ENCODE data around the gene ERF.

ERF gene

GRCh38 chr19:42239544-42240220 is 15.2 kb downstream of the ERF start:
- DNase-seq: no peak

DNA sequence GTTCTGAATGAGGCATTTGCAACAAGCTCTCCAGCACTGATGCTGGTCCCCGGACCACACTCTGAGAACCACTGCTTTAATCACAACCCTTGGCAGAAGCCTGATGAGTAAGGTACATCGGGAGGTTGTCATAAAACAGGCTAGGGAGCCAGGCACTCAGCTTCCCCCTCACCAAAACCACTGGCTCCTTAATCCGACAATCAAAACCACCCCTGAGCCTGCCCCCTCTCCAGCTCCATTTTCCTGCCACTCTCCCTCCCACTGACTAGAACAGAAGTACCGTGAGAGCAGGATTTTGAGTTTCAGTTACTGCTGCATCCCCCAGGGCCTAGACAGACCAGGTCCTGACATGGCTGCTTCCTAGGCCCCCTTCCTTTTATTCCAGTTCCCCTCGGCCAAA is 19.7 kb downstream of the ERF start:
- DNase-seq: no peak

DNA sequence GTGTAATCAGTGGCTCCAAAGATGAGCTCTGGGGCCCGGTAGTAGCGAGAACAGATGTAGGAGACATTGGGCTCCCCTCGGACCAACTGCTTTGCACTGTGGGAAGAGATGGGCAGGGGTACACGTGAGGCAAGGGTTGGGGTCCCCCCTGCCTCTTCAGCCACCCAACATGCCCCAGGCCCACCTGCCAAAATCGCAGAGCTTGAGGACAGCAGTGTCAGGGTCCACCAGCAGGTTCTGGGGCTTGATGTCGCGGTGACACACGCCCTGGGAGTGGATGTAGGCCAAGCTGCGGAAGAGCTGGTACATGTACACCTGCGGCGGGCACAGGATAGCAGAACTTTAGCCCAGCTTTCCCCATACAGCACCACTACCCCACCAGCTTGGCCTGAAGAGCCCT is 20.6 kb downstream of the ERF start:
- no peak for DNase-seq

- DNase-seq: no peak
These were observed 21.1 kb downstream of the ERF start for GRCh38 chr19:42233678-42234292.

DNA sequence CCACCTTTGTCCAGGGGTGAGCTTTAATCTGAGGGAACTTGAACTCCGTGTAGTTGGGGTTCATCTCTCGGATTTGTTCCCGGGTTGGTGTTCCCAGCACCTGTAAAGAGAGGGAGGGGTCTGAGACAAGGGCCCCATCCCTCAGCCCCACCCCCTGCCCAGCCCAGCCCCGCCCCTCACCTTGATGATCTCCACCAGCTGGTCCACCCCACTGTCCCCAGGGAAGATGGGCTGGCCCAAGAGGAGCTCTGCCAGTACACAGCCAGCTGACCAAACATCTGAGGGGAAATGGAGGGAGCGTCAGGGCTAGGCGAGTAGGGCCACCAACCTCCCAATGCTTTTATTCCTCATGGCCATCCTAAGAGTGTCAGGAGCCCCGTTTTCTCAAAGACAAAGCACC is 21.8 kb downstream of the ERF start:
- DNase-seq: no peak

- DNase-seq: no peak
These were observed 22.5 kb downstream of the ERF start for GRCh38 chr19:42232435-42232834.

- no peak for DNase-seq
These were observed 24.4 kb downstream of the ERF start for GRCh38 chr19:42230571-42230970.

DNA sequence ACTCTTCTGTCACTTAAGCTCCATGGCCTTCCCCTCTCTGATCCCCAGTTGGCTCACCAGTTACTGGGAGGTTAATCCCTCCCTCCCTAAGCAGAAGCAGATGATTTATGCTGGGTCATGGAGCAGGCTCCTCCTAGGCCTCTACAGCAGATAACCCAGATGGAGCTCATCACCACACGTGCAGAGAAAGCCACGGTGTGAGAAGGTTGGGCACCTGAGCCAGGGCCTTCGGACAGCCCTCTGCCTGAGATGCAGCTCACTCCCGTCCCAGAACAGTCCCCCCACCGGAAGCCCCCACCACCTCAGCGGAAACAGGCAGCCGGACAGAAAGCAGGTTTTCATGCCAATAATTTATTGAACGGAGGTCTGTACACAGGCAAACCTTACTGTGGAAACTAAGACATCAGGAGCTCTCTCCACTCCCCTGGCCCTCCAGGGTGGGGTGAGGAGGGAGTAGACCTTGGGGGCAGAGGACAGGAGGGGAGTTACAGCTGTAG is 25.0 kb downstream of the ERF start:
- DNase-seq: no peak

DNA sequence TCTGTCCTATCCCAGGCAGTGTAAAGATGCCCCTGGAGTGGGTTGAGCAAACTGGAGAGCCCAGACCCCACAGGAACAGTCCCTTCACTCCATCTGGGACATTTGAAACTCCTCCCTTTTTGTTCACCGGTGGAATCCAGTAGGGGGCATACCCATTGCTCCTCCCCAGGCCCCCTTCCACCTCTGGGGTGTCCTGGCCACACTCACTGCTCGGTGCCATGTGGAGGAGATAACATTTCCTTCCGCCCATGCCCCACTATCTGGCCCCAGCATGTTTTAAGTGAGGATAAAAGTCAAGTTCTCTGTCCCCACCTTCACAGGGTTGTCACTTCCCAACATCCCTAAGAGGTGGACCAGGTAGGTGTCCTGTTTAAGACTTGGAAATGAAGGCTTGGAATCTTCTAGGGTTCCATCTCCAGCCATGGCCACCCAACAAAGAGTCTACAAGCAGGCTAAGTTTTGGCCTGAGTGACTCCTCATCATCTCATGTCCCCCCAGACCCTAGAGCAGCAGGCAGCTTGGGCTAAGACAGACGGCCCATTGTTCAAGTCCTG is 25.6 kb downstream of the ERF start:
- DNase-seq: no peak

- DNase-seq: no peak
These were observed 26.3 kb downstream of the ERF start for GRCh38 chr19:42228641-42229040.

- no peak for DNase-seq
These were observed 28.0 kb downstream of the ERF start for GRCh38 chr19:42226886-42227285.

GRCh38 chr19:42225718-42226292 is 29.1 kb downstream of the ERF start:
- DNase-seq: no peak

DNA sequence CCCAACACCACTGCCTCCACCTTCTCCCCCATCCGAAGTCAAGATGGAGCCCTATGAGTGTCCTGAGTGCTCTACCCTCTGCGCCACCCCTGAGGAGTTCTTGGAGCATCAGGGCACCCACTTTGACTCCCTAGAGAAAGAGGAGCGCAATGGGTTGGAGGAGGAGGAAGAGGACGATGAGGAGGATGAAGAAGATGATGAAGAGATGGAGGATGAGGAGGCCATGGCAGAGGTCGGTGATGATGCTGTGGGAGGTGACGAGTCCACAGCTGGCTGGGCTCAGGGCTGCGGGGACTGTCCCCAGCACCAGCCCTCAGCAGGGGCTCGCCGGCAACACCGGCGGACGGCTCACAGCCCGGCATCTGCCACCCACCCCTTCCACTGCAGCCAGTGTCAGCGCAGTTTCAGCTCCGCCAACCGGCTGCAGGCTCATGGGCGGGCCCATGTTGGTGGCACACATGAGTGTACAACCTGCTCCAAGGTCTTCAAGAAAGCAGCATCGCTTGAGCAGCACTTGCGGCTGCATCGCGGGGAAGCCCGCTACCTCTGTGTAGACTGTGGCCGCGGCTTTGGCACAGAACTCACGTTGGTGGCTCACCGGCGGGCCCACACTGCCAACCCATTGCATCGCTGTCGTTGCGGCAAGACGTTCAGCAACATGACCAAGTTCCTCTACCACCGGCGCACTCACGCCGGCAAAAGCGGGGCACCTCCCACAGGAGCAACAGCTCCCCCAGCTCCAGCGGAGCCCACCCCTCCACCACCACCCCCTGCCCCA is 29.8 kb downstream of the ERF start:
- DNase-seq: no peak

DNA sequence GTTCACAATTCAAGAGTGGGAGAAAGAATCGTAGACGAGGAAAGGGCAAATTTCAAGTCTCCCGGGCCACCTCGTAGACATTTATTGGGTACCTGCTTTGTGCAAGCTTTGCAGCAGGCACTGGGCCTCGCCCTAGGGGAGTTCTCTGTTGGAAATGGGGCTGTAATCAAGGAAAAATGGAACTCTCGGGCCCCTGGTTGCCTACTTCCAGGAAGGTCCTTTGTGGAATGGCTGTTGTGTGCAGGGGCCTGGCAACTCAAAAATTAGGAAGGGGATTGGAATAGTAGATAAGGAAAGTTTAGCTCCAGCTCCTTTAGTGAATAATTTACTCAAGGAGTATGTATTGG is 34.2 kb downstream of the ERF start:
- no peak for DNase-seq

DNA sequence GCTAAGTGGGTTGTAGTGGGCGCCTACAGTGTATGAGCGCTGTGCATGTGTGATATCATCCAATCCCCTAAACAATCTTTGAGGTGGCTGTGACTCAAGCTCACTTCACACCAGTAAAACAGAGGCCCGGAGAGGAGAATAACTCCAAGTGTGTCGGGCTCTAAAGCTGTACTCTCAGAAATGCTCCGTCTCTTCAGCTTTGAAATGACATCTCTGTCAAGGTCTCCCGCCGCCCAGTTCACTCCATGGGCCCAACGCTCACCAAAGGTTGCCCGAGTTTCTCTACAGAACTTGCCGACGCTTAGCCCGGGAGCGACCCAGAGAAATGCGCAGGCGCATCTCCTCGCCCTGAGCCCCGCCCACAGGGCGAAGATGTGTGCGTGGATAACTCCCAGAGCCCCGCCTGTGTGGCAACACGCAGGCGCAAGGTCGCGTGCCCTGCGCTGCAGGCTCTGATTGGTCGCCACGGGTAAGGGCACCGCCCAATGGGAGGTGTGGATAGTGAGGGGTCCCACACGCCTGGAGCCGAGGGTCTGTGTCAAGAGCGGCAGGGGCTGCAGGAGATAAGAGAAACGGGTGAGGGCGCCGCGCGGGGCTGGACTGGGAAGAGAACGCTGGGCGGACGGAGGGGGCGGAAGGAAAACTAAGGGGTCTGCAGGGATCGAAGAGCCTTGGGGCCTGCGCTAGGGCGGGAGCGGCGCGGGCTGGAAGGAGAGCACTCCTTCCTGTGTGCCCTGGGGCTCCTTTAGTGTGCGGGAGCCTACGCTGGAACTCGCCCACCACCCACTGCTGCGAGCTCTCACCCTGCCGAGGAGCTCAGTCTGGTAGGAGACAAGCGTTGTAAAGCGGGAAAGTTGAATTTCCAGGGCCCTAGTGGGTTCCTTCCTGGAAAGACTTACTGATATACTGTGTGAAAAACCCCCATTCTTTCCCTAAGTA is 34.8 kb downstream of the ERF start, which contains the start of gene ZNF526:
Gene ZNF526, plus strand, starts transcription at position 501 of the 939 bp plus-strand sequence. CDS start 4,092 bp downstream, outside the sequence.
- peak; percentile 92 to 97 for DNase-seq

- peak; percentile 84 to 87 for DNase-seq
These were observed 37.1 kb downstream of the ERF start, which contains the start of gene DEDD2 for GRCh38 chr19:42217520-42218437. Gene DEDD2, minus strand, starts transcription at chr19:42217677. Its CDS starts 670 bp downstream, at chr19:42217007.

DNA sequence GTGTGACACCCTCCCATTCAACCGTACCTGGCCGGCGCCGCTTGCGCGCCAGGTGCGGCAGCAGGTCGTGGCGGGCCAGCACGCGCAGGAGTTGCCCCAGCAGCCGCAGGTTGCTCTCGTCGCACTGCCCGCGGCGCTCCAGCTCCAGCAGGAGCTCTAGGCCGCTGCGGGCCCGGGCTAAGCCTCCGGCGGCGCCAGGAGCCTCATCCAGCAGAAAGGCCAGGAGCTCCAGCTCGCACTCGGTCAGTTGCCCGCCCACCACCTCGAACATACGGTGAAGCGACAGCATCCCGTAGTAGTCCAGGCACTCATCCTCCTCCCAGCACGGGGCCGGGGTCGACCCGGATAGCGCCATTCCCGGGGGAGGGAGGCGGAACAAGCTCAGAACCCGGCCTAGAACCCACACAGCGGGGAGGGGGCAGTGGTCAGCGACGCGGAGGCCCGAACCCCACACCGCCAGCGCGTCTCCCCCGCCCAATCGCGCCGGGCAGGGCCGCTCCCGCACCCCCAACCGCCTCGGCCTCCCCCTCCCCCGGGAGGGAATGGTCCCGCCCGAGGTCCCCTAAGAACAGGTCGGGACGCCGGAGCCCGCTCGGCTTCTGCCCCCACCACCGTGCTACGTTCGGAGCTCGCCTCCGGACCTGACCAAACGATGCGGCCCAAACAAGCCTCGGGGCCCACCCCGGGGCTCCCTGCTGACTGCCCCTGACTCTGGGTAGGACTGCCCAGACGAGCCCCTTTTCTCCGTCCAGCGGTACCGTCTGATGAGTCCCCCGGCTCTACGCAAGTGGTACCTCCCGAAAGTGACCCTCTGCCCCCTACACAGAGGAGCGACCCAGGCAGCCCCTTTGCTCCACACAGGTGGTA is 38.0 kb downstream of the ERF start:
- no peak for DNase-seq

GRCh38 chr19:42214810-42215485 is 40.0 kb downstream of the ERF start:
- no peak for DNase-seq

DNA sequence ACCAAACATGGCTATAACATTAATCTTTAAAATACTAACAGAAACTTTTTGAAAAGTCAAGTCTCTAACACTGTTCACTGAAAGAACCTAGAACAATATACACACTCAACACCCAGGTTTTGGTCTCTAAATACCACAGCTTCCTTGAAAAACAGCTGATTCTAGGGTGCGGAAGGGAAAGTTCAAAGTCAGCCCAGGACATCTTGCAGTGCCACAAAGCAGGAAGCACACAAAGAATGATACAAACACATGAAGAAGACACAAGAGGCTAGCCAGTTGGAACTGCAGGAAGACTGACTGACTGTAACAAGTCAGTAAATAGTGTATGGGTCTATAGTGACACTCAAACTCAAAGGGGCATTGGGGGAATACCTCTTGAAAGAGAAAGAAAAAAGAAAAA is 42.0 kb downstream of the ERF start:
- DNase-seq: no peak
